GM18867 (cell line): ENCODE results near the gene MFSD6L.
"Not testable (repeated sequence)": the region's sequence is repeated elsewhere in the genome, so short reads cannot be mapped to it uniquely, and the experiment has no call there.

Experiments used
- ATAC-seq: cut with Tn5 transposase; IDR thresholded peaks from one replicate; pipeline ENCODE4 v1.9.1; 2021; ENCODE audit warnings: mild to moderate bottlenecking, moderate library complexity; ENCODE audit not compliant: unreplicated experiment

The MFSD6L gene

DNA sequence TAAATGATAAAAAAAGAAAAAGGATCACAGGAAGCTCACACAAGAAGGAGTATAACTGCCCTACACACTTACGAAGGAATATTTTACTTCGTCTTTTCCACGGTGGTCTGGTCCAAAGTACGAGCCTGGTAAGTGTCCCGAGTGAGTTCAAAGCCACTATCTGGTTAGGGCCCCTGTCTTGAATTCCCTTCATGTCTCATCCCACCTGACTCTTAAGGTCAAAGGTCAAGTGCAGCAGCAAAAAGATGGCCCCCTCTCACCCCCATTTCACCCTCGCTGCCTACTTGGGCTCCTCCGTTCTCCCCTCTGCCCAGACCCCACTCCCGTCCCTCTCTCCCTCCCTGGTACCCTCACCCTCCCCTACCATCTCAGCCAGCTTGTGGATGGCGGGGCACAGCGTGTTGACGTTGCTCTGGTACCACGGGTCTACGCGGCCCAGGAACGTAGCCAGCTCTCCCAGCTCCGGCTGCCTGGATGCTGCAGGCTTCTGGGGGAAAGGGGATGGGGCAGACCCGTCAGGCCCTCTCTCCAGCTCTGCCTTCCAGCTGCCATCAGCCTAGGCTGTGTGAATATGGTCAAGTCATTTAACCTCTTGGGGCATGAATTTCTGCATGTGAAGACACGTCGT lies 27.8 kb upstream of the MFSD6L start:
- no peak for ATAC-seq

DNA sequence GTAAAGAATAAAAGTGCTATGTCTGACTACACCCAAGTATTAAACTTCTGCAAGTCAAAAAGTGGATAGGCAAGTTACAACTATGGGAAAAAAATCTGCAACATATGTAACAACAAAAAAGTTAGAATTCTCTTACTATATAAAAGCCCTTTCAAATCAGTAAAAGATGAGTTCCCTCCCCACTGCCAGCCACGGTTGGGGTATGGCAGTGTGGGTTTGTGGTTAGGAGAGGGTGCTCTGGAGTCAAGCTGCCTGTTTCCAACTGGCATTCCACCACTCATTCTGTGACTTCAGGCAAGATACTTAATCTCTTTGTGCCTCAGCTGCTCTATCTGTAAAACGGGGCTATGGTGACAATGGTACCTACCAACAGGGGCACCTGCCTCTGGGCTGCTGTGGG lies 26.6 kb upstream of the MFSD6L start:
- ATAC-seq: no peak

GRCh38 chr17:8823279-8823678 lies 24.1 kb upstream of the MFSD6L start:
- no peak for ATAC-seq

GRCh38 chr17:8822401-8823035 lies 23.4 kb upstream of the MFSD6L start:
- ATAC-seq: no peak

GRCh38 chr17:8821446-8822105 lies 22.4 kb upstream of the MFSD6L start:
- no peak for ATAC-seq

DNA sequence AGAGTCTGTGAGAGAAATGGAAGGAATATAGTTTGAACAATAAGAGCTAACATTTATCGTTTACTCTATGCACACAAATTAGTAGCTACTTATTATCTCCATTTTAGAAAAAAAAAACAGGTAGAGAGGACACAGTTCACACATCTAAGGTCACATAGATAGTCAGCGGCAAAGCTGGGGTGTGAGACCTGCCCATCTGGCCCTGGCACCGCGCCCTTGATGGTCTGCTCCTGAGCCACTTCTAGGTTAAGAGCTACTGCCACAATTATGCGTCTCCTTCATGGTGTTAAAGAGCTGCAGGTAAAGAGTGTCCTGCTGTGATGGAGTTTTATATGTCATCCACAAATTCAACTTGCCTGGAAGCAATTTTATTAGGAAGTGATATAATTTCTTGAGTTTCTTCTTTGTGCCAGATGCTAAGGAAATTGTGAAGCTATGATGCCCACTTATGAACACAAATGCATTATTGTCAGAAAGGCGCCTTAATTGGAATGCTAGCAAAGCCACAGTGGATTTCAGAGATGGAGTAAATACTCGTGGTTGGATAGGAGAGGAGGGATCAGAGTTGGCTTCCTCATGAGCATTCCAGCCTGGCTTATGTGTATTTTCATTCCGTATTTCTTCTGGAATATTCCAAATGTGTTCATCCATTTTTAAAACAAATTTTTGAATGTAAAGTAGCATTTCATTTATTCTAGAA lies 21.3 kb upstream of the MFSD6L start:
- ATAC-seq: no peak

GRCh38 chr17:8818654-8819330 lies 19.6 kb upstream of the MFSD6L start:
- no peak for ATAC-seq

GRCh38 chr17:8818047-8818446 lies 18.9 kb upstream of the MFSD6L start:
- no peak for ATAC-seq

DNA sequence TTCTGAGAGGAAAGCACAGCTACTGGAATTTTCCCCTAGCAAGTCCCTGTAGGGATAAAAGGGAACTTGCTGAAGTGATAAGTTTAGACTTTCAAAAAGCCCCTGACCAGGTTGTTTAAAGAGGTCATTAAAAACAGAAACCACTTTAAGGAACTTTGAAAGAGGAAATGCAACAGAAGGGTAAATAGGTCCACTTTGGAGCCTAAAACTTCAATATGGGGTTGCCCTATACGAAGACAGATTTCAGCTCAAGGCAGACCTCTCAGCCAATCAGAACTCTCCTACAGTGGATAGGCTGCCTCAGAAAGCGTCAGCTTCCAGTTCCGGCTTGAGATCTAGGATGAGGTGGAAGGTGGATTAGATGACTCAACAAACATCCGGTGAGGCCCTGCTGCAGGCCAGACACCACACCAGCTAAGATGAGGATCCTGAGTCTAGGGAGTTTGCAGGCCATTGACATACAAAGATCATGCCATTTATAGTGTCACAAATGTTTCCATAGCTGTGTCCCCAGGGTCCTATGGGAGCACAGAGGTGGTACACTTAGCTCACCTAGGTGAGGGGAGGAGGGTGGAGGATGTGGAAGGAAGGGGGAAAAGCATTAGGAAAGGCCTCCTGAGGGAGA lies 7.9 kb upstream of the MFSD6L start:
- ATAC-seq: peak; percentile 86

- no peak for ATAC-seq
Measured at GRCh38 chr17:8806253-8806925, 7.2 kb upstream of the MFSD6L start.

DNA sequence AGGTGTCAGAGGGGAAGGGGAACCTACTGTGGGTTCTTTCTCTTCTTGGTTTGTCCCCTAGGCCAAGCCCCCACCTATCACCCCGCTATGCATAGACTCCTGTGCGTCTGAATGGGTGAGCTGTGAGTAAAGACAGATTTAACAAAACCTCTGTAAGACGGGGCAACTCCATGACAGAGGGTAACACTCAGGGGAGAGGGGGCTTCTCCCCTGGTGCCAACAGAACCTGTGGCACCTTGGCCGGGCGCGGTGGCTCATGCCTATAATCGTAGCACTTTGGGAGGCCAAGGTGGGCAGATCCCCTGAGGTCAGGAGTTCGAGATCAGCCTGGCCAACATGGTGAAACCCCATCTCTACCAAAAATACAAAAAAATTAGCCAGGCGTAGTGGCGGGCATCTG lies 6.2 kb upstream of the MFSD6L start:
- not testable (repeated sequence) for ATAC-seq

- ATAC-seq: no peak
Measured at GRCh38 chr17:8803531-8804420, 4.6 kb upstream of the MFSD6L start.

DNA sequence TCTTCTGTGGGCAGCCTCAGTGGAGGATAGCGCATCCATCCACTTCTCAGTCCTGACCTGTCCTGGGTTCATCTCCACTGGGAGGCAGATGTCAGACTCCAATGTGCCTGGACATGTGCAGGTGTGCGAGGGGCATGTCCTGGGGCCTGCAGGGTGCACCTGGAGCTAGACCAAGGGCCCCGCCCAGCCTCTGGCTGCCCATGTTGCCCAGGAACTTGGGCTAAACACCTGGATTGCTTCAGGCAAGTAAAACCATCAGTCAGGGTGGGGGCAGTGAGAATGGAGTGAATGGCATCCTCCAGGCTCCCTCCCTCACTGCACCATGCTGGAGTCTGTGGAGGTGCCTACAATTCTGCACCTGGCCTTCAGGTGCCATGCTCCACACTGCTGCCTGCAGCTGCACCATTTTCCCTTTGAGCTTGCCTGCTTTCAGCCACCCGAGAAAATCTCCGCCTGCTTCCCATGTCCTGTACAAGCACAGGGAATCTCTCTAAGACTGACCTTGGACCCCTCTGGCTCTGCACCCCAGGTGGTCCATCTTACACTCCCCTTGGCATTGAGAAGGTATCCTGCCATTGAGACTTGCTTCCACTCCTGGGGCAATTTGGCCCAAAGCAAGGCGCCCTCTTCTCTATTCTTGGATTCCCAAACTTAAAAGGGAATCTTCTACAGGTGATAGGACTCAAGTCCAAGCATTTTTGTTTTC lies 2.1 kb upstream of the MFSD6L start:
- no peak for ATAC-seq

- ATAC-seq: no peak
Measured at GRCh38 chr17:8800656-8801055, 1.5 kb upstream of the MFSD6L start.

GRCh38 chr17:8799570-8800212 lies 526 bp upstream of the MFSD6L start:
- ATAC-seq: no peak

GRCh38 chr17:8798176-8798845 lies 854 bp downstream of the MFSD6L start:
- no peak for ATAC-seq

- ATAC-seq: no peak
Measured at GRCh38 chr17:8797621-8798175, 1.5 kb downstream of the MFSD6L start.
